Dermis blood vessel endothelial cell (primary cell): Measurements from ENCODE around the gene GSTM2. TPM values are rescaled to one million over a fixed set of nuclear protein-coding genes. Genes with fewer than 3 reads are reported as not detected.
A peak's percentile ranks its signal among the peaks of the same experiment; 100 is the strongest.
"Not testable (repeated sequence)": the region's sequence is repeated elsewhere in the genome, so short reads cannot be mapped to it uniquely, and the experiment has no call there.

Source experiments
- DNase-seq: peaks from one replicate; pipeline ENCODE4 v3.0.0; 2010
- total RNA-seq: library from RNA; depleted of rRNA; stranded (reverse); fragments of >200 nt; gene quantifications from 2 replicates; pipeline ENCODE4 v1.2.3, GENCODE V29; 2014

GSTM2 gene
- total RNA-seq, 1 donor from 2014 or later: 4.1 TPM

- DNase-seq: not testable (repeated sequence)
Measured at GRCh38 chr1:109685399-109685798, 17.5 kb downstream of the GSTM2 start.

- DNase-seq: not testable (repeated sequence)
Measured at GRCh38 chr1:109685890-109686289, 18.0 kb downstream of the GSTM2 start.

GRCh38 chr1:109687109-109687508 is 19.3 kb downstream of the GSTM2 start:
- DNase-seq: not testable (repeated sequence)

- DNase-seq: no peak
Measured at GRCh38 chr1:109687641-109688499, 20.0 kb downstream of the GSTM2 start, which contains the start of gene GSTM1. Gene GSTM1 (plus strand): TSS chr1:109687817. CDS start chr1:109687874, 57 bp downstream.

- no peak for DNase-seq
Measured at GRCh38 chr1:109689844-109690405, 22.1 kb downstream of the GSTM2 start.

- no peak for DNase-seq
Measured at GRCh38 chr1:109691759-109692158, 23.9 kb downstream of the GSTM2 start.

- not testable (repeated sequence) for DNase-seq
Measured at GRCh38 chr1:109694400-109694799, 26.5 kb downstream of the GSTM2 start.

GRCh38 chr1:109695138-109695537 is 27.3 kb downstream of the GSTM2 start:
- DNase-seq: not testable (repeated sequence)

- DNase-seq: no peak
Measured at GRCh38 chr1:109697066-109697465, 29.2 kb downstream of the GSTM2 start.

GRCh38 chr1:109697861-109698260 is 30.0 kb downstream of the GSTM2 start:
- DNase-seq: not testable (repeated sequence)

GRCh38 chr1:109702940-109703339 is 35.1 kb downstream of the GSTM2 start:
- DNase-seq: peak; percentile 0

- DNase-seq: peak; percentile 7
Measured at GRCh38 chr1:109704173-109704572, 36.3 kb downstream of the GSTM2 start.

- DNase-seq: no peak
Measured at GRCh38 chr1:109705411-109705810, 37.6 kb downstream of the GSTM2 start.

- peak; percentile 0 for DNase-seq
Measured at GRCh38 chr1:109708949-109709348, 41.1 kb downstream of the GSTM2 start.

- DNase-seq: not testable (repeated sequence)
Measured at GRCh38 chr1:109709822-109710221, 42.0 kb downstream of the GSTM2 start.

GRCh38 chr1:109711593-109712320 is 43.9 kb downstream of the GSTM2 start, which contains the start of gene GSTM5:
Gene GSTM5 (plus strand): TSS chr1:109712251. CDS start chr1:109712313, 62 bp downstream.
- peak; percentile 2 for DNase-seq

- DNase-seq: no peak
Measured at GRCh38 chr1:109712321-109712864, 44.5 kb downstream of the GSTM2 start.

- DNase-seq: no peak
Measured at GRCh38 chr1:109713636-109714035, 45.8 kb downstream of the GSTM2 start.

GRCh38 chr1:109714661-109715372 is 47.0 kb downstream of the GSTM2 start:
- no peak for DNase-seq

GRCh38 chr1:109716121-109716520 is 48.3 kb downstream of the GSTM2 start:
- no peak for DNase-seq

GRCh38 chr1:109716570-109717090 is 48.8 kb downstream of the GSTM2 start:
- DNase-seq: no peak

- no peak for DNase-seq
Measured at GRCh38 chr1:109717729-109718128, 49.9 kb downstream of the GSTM2 start.
